IPS DF 4.7 (cell line): Measurements from ENCODE around the gene CASP2.

Experiments used
- DNase-seq: peaks from one replicate; pipeline ENCODE4 v3.0.0-alpha.2; 2013; ENCODE audit warnings: low spot score; ENCODE audit errors: extremely low read depth

Gene CASP2

GRCh38 chr7:143287935-143288826, at the start of gene CASP2:
TSS of gene CASP2 (plus strand) at chr7:143288351. CDS start at chr7:143288456, 105 bp downstream.
- DNase-seq, result no peak

- no peak for DNase-seq
Observed at GRCh38 chr7:143239813-143240212, 48.3 kb upstream of the CASP2 start.

GRCh38 chr7:143240291-143241168, 47.6 kb upstream of the CASP2 start:
- DNase-seq, result peak; percentile 33

- DNase-seq, result no peak
Observed at GRCh38 chr7:143242306-143242705, 45.8 kb upstream of the CASP2 start.

DNA sequence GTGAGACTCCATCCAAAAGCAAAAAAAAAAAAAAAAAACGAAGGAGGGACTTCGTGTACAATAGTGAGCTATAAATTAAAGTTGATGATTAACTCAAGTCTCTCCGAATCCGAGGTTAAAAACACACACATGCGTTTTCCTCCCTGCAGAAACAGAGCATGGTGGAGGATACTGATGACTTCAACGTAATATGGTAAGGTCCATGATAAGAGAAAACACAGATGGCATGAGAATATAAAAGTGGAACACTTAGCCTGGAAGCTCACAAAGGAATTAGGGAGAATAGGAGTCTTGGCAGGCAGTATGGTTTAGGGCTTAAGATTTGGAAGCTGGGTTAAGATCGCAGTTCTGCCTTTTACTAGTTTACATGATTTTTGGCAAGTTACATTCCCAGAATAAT, 45.0 kb upstream of the CASP2 start:
- no peak for DNase-seq

DNA sequence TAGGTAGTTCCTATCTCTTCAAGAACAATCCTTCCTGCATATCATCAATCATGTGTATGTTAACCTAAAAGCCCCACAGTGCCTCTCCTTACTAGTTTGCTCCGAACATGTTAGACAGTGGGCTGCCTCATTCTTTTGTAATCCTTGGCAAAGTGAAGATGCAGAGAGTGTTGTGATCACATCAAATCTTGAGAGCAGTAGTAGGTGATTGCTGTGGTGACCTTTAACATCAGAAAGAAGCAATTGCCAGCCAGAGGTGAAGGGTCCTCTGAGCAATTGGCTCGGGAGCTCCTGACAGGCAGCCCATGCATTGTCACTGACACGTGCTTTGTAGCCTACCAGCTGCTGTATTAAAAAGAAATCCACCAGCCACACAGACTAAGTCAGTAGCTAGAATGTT, 44.5 kb upstream of the CASP2 start:
- DNase-seq, result no peak

- DNase-seq, result no peak
Observed at GRCh38 chr7:143244321-143244720, 43.8 kb upstream of the CASP2 start.

- DNase-seq, result no peak
Observed at GRCh38 chr7:143245123-143245522, 43.0 kb upstream of the CASP2 start.

GRCh38 chr7:143247372-143247771, 40.8 kb upstream of the CASP2 start:
- DNase-seq, result no peak

GRCh38 chr7:143248761-143249354, 39.3 kb upstream of the CASP2 start:
- DNase-seq, result no peak

GRCh38 chr7:143250199-143250598, 38.0 kb upstream of the CASP2 start:
- no peak for DNase-seq

GRCh38 chr7:143250822-143251221, 37.3 kb upstream of the CASP2 start:
- DNase-seq, result no peak

DNA sequence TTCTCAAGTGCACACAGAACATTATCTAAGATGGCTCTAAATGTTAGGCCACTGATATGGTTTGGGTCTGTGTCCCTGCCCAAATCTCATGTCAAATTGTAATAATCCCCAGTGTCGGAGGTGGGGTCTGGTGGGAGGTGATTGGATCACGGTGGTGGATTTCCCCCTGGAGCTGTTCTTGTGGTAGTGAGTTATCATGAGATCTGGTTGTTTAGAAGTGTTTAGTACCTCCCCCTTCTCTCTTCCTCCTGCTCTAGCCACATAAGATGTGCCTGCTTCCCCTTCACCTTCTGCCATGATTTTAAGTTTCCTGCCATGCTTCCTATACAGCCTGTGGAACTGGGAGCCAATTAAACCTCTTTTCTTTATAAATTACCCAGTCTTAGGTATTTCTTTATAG, 36.1 kb upstream of the CASP2 start:
- DNase-seq, result no peak

- no peak for DNase-seq
Observed at GRCh38 chr7:143255564-143255963, 32.6 kb upstream of the CASP2 start.

DNA sequence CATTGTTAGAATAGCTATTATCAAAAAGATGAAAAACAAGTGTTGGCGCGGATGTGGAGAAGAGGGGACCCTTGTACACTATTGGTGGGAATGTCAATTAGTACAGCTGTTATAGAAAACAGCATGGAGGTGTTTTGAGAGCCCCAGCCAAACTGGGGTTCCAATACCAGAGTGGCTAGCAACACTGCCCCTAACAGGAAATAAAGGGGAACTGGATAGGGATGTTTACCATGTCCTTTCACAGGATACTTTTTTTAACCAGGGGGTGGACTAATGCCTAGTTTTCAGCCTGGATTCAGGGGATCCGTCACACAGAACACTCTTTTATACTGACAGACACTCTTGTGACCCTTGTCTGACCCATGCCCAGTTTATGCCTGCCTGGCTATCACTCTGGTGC, 31.8 kb upstream of the CASP2 start:
- DNase-seq, result no peak

GRCh38 chr7:143256932-143257331, 31.2 kb upstream of the CASP2 start:
- no peak for DNase-seq

DNA sequence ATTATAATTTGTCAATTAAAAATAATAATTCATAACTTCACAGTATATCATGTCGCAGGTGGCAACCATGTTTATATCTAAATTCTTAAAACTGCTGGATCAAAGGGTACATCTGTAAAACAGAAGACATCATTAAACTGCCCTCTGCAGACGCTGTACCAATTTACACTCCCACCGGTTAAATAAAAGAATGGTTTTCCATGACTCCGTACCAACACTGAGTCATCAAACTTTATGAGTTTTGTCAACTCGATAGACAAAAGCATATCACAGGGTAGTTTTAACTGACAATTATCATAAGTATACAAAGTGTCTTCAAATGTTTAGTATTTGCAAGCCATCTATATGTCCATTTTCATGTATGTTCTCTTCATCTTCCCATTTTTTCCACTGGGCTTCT, 30.6 kb upstream of the CASP2 start:
- no peak for DNase-seq

- DNase-seq, result no peak
Observed at GRCh38 chr7:143258831-143259230, 29.3 kb upstream of the CASP2 start.

DNA sequence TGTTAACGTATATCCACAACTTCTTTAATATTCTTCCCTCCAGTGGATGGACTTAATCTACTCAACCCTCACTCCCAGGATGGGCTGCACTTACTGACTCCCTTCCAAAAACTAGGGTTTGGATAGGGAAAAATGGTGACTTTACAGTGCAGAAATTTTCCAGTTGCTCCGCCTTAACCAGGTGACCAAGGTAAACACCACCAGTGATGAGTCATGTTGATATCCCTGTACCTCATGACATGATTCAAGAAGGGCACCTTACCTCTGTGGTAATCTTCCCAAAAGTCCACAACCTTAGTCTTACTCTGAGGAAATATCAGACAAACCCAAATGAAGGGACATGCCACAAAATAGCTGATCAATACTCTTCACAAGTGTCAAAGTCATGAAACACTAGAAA, 28.4 kb upstream of the CASP2 start:
- no peak for DNase-seq

DNA sequence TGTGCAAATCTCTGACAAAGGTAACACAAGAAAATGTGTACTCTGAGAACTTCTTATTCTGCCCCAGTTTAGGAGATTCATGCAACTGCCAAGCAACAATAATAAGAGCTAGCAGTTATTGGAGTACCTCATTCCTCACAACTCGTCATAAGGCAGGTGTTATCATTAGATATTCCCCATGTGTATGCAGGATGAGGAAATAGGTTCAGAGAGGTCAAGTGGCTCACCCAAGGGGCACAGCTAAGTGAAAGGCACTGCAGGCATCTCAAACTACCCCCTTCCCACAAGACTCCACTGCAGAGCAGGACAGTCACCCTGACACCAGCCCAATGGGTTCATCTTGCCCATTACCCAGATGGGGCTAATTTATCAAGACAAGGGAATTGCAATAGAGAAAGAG, 26.2 kb upstream of the CASP2 start:
- DNase-seq, result no peak

- no peak for DNase-seq
Observed at GRCh38 chr7:143263266-143264195, 24.6 kb upstream of the CASP2 start, which contains the start of gene GSTK1. TSS of gene GSTK1 (plus strand) at chr7:143263441. CDS start at chr7:143263514, 73 bp downstream.
